Keratinocyte (primary cell): ENCODE results near the gene TBC1D2. TPM values are rescaled to one million over a fixed set of nuclear protein-coding genes. Genes with fewer than 3 reads are reported as not detected.
"Not testable (repeated sequence)": the region's sequence is repeated elsewhere in the genome, so short reads cannot be mapped to it uniquely, and the experiment has no call there.

ENCODE experiments used
- DNase-seq: peaks from one replicate; pipeline ENCODE4 v3.0.0-alpha.2; 2011; ENCODE audit warnings: low read depth, missing footprints, low spot score
- FAIRE-seq: peaks from 2 replicates; lab custom pipeline; 2011; peaks lifted over from hg19 to GRCh38; lab: Jason Lieb, UNC
- H2AFZ ChIP-seq: 2 replicates; pipeline ENCODE4 v1.6.0; 2012; ENCODE audit warnings: low read length, control low read depth, inconsistent platforms; ENCODE audit not compliant: control insufficient read depth
- H3K27ac ChIP-seq: 2 replicates; pipeline ENCODE4 v1.5.1; 2011; ENCODE audit warnings: low read length; ENCODE audit not compliant: control insufficient read depth, insufficient read depth
- H3K27me3 ChIP-seq: 3 replicates; pipeline ENCODE4 v1.6.0; 2011; ENCODE audit warnings: low read length; ENCODE audit not compliant: control insufficient read depth, insufficient read depth; ENCODE audit errors: extremely low read depth
- H3K36me3 ChIP-seq, 2 experiments: 2 replicates in 1 of 2; 3 replicates in 1 of 2; pipeline ENCODE4 v1.5.1; 2011; ENCODE audit warnings: low read length in 2 of 2, mild to moderate bottlenecking in 1 of 2; ENCODE audit not compliant: control insufficient read depth in 2 of 2, insufficient read depth in 2 of 2; ENCODE audit errors: extremely low read depth in 1 of 2
- H3K4me1 ChIP-seq: 3 replicates; pipeline ENCODE4 v1.5.1; 2011; ENCODE audit warnings: low read length; ENCODE audit not compliant: control insufficient read depth, insufficient read depth; ENCODE audit errors: extremely low read depth
- H3K4me2 ChIP-seq: 3 replicates; pipeline ENCODE4 v1.6.0; 2011; ENCODE audit warnings: low read depth, low read length; ENCODE audit not compliant: control insufficient read depth, insufficient read depth; ENCODE audit errors: extremely low read depth
- H3K4me3 ChIP-seq, 3 experiments: fragments of 200-600 bp in 1 of 3; sonication (generic) in 1 of 3; 2 replicates in 2 of 3; 3 replicates in 1 of 3; pipeline ENCODE4 v1.5.1; 2011 to 2016; ENCODE audit warnings: low read length in 3 of 3, mild to moderate bottlenecking in 3 of 3, control low read depth in 2 of 3, inconsistent platforms in 1 of 3, low read depth in 1 of 3, mixed read lengths in 1 of 3, mixed run types in 1 of 3, moderate library complexity in 1 of 3; ENCODE audit not compliant: control insufficient read depth in 2 of 3, insufficient read depth in 2 of 3; ENCODE audit errors: extremely low read depth in 1 of 3
- H3K79me2 ChIP-seq: 2 replicates; pipeline ENCODE4 v1.6.0; 2012; ENCODE audit warnings: low read length; ENCODE audit not compliant: control insufficient read depth, insufficient read depth
- H3K9ac ChIP-seq: 3 replicates; pipeline ENCODE4 v1.6.0; 2011; ENCODE audit warnings: low read length; ENCODE audit not compliant: control insufficient read depth, insufficient read depth; ENCODE audit errors: extremely low read depth
- H3K9me1 ChIP-seq: 3 replicates; pipeline ENCODE4 v1.6.0; 2011; ENCODE audit warnings: low read length; ENCODE audit not compliant: control insufficient read depth, insufficient read depth; ENCODE audit errors: extremely low read depth
- H3K9me3 ChIP-seq: 2 replicates; pipeline ENCODE4 v1.5.1; 2012; ENCODE audit warnings: low read depth, low read length; ENCODE audit not compliant: control insufficient read depth
- H4K20me1 ChIP-seq: 3 replicates; pipeline ENCODE4 v1.6.0; 2011; ENCODE audit warnings: low read length; ENCODE audit not compliant: control insufficient read depth, insufficient read depth; ENCODE audit errors: extremely low read depth
- EZH2 ChIP-seq: IDR thresholded peaks from one replicate; pipeline ENCODE4 v1.6.1; 2012; ENCODE audit warnings: inconsistent platforms, mild to moderate bottlenecking, low read length, moderate library complexity
- dilution Hi-C: fragments of 300-500 bp; cut with MboI; formaldehyde crosslinking; loops from one replicate; pipeline ENCODE4 v1.7.0; 2020; ENCODE audit warnings: low sequenced_read_pairs; ENCODE audit not compliant: extremely low pct_ligation_motif_present
- polyA plus RNA-seq, 5 experiments: library from polyadenylated mRNA; depleted of rRNA in 3 of 5; stranded (reverse) in 3 of 5; stranded (forward) in 1 of 5; unstranded in 1 of 5; fragments of >200 nt; gene quantifications; 1 replicate in 1 of 5; 2 replicates in 3 of 5; 3 replicates in 1 of 5; pipeline versions ENCODE4 v1.2.1 to v1.2.3, GENCODE V29; 2011 to 2012; ENCODE audit warnings: missing spikeins in 2 of 5, low read depth in 1 of 5, low replicate concordance in 1 of 5
- TF ChIP-seq, protein P1 (sequence below), 3 experiments: IDR thresholded peaks in 1 of 3; conservative IDR thresholded peaks in 1 of 3; optimal IDR thresholded peaks in 1 of 3; 2 replicates in 2 of 3; 3 replicates in 1 of 3; pipeline versions ENCODE3 to v1.5.1; 2011; ENCODE audit warnings: low read length in 3 of 3, mild to moderate bottlenecking in 3 of 3, moderate library complexity in 2 of 3, control low read depth in 1 of 3, inconsistent platforms in 1 of 3; ENCODE audit not compliant: insufficient read depth in 2 of 3; ENCODE audit errors: extremely low read depth in 1 of 3

The TBC1D2 gene
- polyA plus RNA-seq, 1 donor (not counting 4 experiments of a cell fraction or from before 2014, with no cell fraction given) = 59.2 TPM

DNA sequence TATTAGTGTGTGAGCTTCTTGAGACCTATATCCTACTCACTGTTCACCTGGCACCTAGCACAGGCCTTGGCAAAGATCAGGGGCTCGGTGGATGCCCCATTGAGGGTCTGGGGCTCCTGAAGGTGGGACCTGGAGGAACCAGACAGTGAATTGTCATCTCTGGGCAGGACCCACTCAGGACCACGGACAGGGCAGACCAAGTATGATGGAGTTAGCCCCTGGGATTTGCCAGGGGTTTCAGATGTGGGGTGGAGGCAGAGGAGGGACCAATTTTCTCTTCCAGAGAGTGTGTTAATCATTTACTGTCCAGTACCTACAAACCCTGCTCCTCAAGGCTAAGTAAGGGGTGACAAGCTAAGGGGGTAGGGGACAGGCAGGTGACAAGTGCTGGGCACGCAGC is 29.3 kb upstream of the TBC1D2 start:
- dilution Hi-C loops = no loop called here
- Histone ChIP-seq H3K9me3 (no peaks in the 10 kb centered on the region), H3K27me3 (peaks cover 4% of the 10 kb centered on the region), H4K20me1 (no peaks in the 10 kb centered on the region), H3K4me2 (no peak overlapping the region), H3K36me3 (no peaks in the 10 kb centered on the region), H3K9ac (no peak overlapping the region), H2AFZ (no peak overlapping the region), H3K9me1 (no peaks in the 10 kb centered on the region), H3K27ac (no peak overlapping the region), H3K4me1 (no peaks in the 10 kb centered on the region), H3K79me2 (no peaks in the 10 kb centered on the region), H3K4me3 (no peak overlapping the region)
- DNase-seq = no peak
- FAIRE-seq = no peak
- TF ChIP-seq, protein P1, sequence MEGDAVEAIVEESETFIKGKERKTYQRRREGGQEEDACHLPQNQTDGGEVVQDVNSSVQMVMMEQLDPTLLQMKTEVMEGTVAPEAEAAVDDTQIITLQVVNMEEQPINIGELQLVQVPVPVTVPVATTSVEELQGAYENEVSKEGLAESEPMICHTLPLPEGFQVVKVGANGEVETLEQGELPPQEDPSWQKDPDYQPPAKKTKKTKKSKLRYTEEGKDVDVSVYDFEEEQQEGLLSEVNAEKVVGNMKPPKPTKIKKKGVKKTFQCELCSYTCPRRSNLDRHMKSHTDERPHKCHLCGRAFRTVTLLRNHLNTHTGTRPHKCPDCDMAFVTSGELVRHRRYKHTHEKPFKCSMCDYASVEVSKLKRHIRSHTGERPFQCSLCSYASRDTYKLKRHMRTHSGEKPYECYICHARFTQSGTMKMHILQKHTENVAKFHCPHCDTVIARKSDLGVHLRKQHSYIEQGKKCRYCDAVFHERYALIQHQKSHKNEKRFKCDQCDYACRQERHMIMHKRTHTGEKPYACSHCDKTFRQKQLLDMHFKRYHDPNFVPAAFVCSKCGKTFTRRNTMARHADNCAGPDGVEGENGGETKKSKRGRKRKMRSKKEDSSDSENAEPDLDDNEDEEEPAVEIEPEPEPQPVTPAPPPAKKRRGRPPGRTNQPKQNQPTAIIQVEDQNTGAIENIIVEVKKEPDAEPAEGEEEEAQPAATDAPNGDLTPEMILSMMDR (optimal IDR thresholded peaks at IDR 0.05 in 1 of 3, IDR thresholded peaks at IDR 0.05 in 1 of 3, conservative IDR thresholded peaks at IDR 0.05 in 1 of 3; ENCODE audit: extremely low read depth in 1 of 3, insufficient read depth in 2 of 3, low read length in 3 of 3) = no peak
- no peak for TF ChIP-seq EZH2

DNA sequence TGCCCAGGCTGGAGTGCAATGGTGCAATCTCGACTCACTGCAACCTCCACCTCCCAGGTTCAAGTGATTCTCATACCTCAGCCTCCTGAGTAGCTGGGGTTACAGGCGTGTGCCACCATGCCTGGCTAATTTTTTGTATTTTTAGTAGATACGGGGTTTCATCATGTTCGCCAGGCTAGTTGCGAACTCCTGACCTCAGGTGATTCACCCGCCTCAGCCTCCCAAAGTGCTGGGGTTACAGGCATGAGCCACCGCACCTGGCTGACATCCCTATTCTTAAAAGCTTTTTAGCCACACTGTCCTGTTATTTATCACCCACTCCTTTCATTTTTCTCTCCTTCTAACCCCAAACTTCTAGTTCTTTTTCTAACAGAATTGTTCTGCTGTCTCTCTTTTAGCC is 27.7 kb upstream of the TBC1D2 start:
- H3K27me3 ChIP-seq, H3K9me3 ChIP-seq, H4K20me1 ChIP-seq, H3K4me3 ChIP-seq, H3K79me2 ChIP-seq, FAIRE-seq, H3K9ac ChIP-seq, dilution Hi-C loops, H3K4me2 ChIP-seq, H3K36me3 ChIP-seq, H2AFZ ChIP-seq, H3K9me1 ChIP-seq, DNase-seq, H3K27ac ChIP-seq, H3K4me1 ChIP-seq: not testable (repeated sequence)

DNA sequence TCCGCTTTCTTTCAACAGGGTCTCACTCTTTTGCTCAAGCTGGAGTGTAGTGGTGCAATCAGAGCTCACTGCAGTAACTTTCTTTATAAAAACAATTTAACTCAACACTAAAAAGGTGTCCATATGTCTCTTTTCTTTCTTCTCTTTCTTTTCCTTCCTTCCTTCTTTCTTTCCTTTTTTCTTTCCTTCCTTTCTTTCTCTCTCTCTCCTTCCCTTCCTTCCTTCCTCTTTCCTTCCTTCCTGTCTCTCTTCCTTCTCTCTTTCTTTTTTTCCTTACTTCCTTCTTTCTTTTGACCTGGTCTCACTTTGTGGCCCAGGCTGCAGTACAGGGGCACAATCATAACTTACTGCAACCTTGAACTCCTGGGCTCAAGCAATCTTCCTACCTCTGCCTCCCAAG is 25.8 kb upstream of the TBC1D2 start:
- H4K20me1 ChIP-seq = no peaks in the 10 kb centered on the region
- FAIRE-seq = no peak
- H3K4me3 ChIP-seq = no peak overlapping the region
- no peak overlapping the region for H3K9ac ChIP-seq
- no peak overlapping the region for H2AFZ ChIP-seq
- TF ChIP-seq, protein P1 (optimal IDR thresholded peaks at IDR 0.05 in 1 of 3, IDR thresholded peaks at IDR 0.05 in 1 of 3, conservative IDR thresholded peaks at IDR 0.05 in 1 of 3; ENCODE audit: extremely low read depth in 1 of 3, insufficient read depth in 2 of 3, low read length in 3 of 3) = no peak
- no peak for TF ChIP-seq EZH2
- H3K36me3 ChIP-seq = no peaks in the 10 kb centered on the region
- no peaks in the 10 kb centered on the region for H3K9me1 ChIP-seq
- H3K27ac ChIP-seq = no peak overlapping the region
- H3K79me2 ChIP-seq = no peaks in the 10 kb centered on the region
- H3K9me3 ChIP-seq = no peaks in the 10 kb centered on the region
- dilution Hi-C loops = no loop called here
- no peaks in the 10 kb centered on the region for H3K4me1 ChIP-seq
- H3K27me3 ChIP-seq = peaks cover under 1% of the 10 kb centered on the region
- H3K4me2 ChIP-seq = no peak overlapping the region
- DNase-seq = no peak
